HepG2 (cell line): ENCODE results near the gene BUB1. TPM values are rescaled to one million over a fixed set of nuclear protein-coding genes. Genes with fewer than 3 reads are reported as not detected.
"Not testable (repeated sequence)": the region's sequence is repeated elsewhere in the genome, so short reads cannot be mapped to it uniquely, and the experiment has no call there.

ENCODE experiments used
- ATAC-seq: fragments of 200-7000 bp; cut with Tn5 transposase; 3 replicates; pipeline ENCODE4 v1.9.1; 2020; ENCODE audit warnings: mild to moderate bottlenecking, moderate library complexity
- BruUV-seq: library from RNA; stranded (reverse); fragments of 400-500 nt; replicated peaks from 2 replicates; lab custom pipeline; 2021; lab: Mats Ljungman, UMichigan
- CTCF ChIA-PET: fragments of 300-600 bp; formaldehyde crosslinking; extraction: SDS; loops from one replicate; lab custom pipeline; 2021; ENCODE audit warnings: low total read pairs, inconsistent platforms, low intra/inter-chr PET ratio; lab: Yijun Ruan, JAX
- POLR2A ChIA-PET: fragments of 350-600 bp; sonication (Branson Sonifier 250); formaldehyde crosslinking; loops from one replicate; lab custom pipeline; 2020; ENCODE audit warnings: antibody characterized with exemption, inconsistent platforms; lab: Yijun Ruan, JAX
- DNase-seq: peaks from one replicate; pipeline ENCODE4 v3.0.0-alpha.2; 2015; ENCODE audit warnings: low spot score
- FAIRE-seq: peaks from 3 replicates; lab custom pipeline; 2011; peaks lifted over from hg19 to GRCh38; lab: Jason Lieb, UNC
- H2AFZ ChIP-seq: one replicate; pipeline ENCODE4 v1.6.1; 2011; ENCODE audit warnings: low read length, inconsistent platforms
- H3K27ac ChIP-seq: fragments of 300-600 bp; 3 replicates; pipeline ENCODE4 v1.8.0; 2011; ENCODE audit warnings: mixed run types, mild to moderate bottlenecking, mixed read lengths, low read length, inconsistent platforms; ENCODE audit not compliant: insufficient read depth; ENCODE audit errors: extremely low read length
- H3K27me3 ChIP-seq, 2 experiments: fragments of 200-600 bp in 1 of 2; 2 replicates in 1 of 2; 3 replicates in 1 of 2; pipeline versions ENCODE4 v1.6.0 to v1.8.0; 2011; ENCODE audit warnings: low read length in 2 of 2, mild to moderate bottlenecking in 2 of 2, moderate library complexity in 2 of 2, inconsistent platforms in 1 of 2; ENCODE audit not compliant: insufficient read depth in 2 of 2, control insufficient read depth in 1 of 2
- H3K36me3 ChIP-seq, 2 experiments: fragments of 200-600 bp in 1 of 2; replicated peaks in 1 of 2; 2 replicates in 1 of 2; 3 replicates in 1 of 2; pipeline versions ENCODE4 v1.5.1 to v1.8.0; 2011; ENCODE audit warnings: low read length in 2 of 2, inconsistent platforms in 1 of 2; ENCODE audit not compliant: insufficient read depth in 2 of 2, control insufficient read depth in 1 of 2
- H3K4me1 ChIP-seq: 2 replicates; pipeline ENCODE4 v1.5.1; 2012; ENCODE audit warnings: low read length, inconsistent platforms; ENCODE audit not compliant: insufficient read depth
- H3K4me2 ChIP-seq: 2 replicates; pipeline ENCODE4 v1.6.0; 2011; ENCODE audit warnings: low read depth, low read length, inconsistent platforms
- H3K4me3 ChIP-seq, 3 experiments: fragments of 200-600 bp in 1 of 3; sonication (generic), shearing (Covaris generic) in 1 of 3; replicated peaks in 1 of 3; 2 replicates each; pipeline ENCODE4 v1.5.1; 2011 to 2016; ENCODE audit warnings: low read length in 3 of 3, inconsistent platforms in 2 of 3, low read depth in 2 of 3, mild to moderate bottlenecking in 2 of 3, control low read depth in 1 of 3, mixed read lengths in 1 of 3; ENCODE audit not compliant: insufficient read depth in 1 of 3
- H3K79me2 ChIP-seq: one replicate; pipeline ENCODE4 v1.6.1; 2011; ENCODE audit warnings: low read length, inconsistent platforms; ENCODE audit not compliant: insufficient read depth
- H3K9ac ChIP-seq: 2 replicates; pipeline ENCODE4 v1.6.0; 2011; ENCODE audit warnings: mild to moderate bottlenecking, low read depth, low read length, inconsistent platforms; ENCODE audit not compliant: insufficient read depth
- H3K9me3 ChIP-seq: 2 replicates; pipeline ENCODE4 v1.5.1; 2012; ENCODE audit warnings: mild to moderate bottlenecking, low read length
- H4K20me1 ChIP-seq: 2 replicates; pipeline ENCODE4 v1.6.0; 2011; ENCODE audit warnings: inconsistent platforms, mild to moderate bottlenecking, low read length, moderate library complexity; ENCODE audit not compliant: insufficient read depth
- ATF7 ChIP-seq, 2 experiments: fragments of 450-650 bp in 1 of 2; sonication (generic) in 1 of 2; formaldehyde crosslinking in 1 of 2; IDR thresholded peaks; 2 replicates each; pipeline versions ENCODE4 v1.4.0 to v1.6.1; 2016 to 2020; ENCODE audit warnings: antibody characterized with exemption in 1 of 2, mild to moderate bottlenecking in 1 of 2, missing genetic modification reagents in 1 of 2
- TOE1 ChIP-seq: sonication (generic); formaldehyde crosslinking; IDR thresholded peaks from 2 replicates; pipeline ENCODE4 v1.4.0; 2020; ENCODE audit warnings: mild to moderate bottlenecking, missing genetic modification reagents
- WGBS: methylation state at CpG from one replicate; pipeline ENCODE4 v1.1.6; 2017; ENCODE audit warnings: low lambda C conversion rate; 5-methylcytosine and 5-hydroxymethylcytosine counted together
- in situ Hi-C: cut with HindIII; loops from 2 replicates; pipeline ENCODE4 v1.10.0; 2017; ENCODE audit warnings: low pct_unique_long_range_greater_than_20kb; ENCODE audit not compliant: extremely low pct_ligation_motif_present
- intact Hi-C: fragments of 100-400 bp; cut with micrococcal nuclease; formaldehyde crosslinking; loops from one replicate; pipeline ENCODE4 v1.10.0; 2022; ENCODE audit not compliant: unreplicated experiment
- polyA plus RNA-seq, 8 experiments: library from polyadenylated mRNA; depleted of rRNA in 3 of 8; stranded (reverse) in 7 of 8; unstranded in 1 of 8; fragments of >200 nt; fragmentation: Illumina TruSeq in 4 of 8; extraction: Trizol in 4 of 8; gene quantifications; 2 replicates each; pipeline versions ENCODE4 v1.2.1 to v1.2.3, GENCODE V29; 2011 to 2016; ENCODE audit warnings: low read depth in 4 of 8, missing spikeins in 1 of 8, mixed read lengths in 1 of 8; ENCODE audit not compliant: insufficient read depth in 1 of 8
- total RNA-seq, 5 experiments: library from RNA; depleted of rRNA; stranded (reverse); fragments of >200 nt; fragmentation: Illumina TruSeq; extraction: Trizol; gene quantifications; 2 replicates each; pipeline ENCODE4 v1.2.3, GENCODE V29; 2016; ENCODE audit warnings: low read depth in 1 of 5

BUB1 gene
- total and polyA plus RNA-seq, 2 of the 13 experiments (the other 11 are each of a cell fraction or from before 2014, with no cell fraction given) = 27.8 to 52.6 TPM

GRCh38 chr2:110702514-110703380 lies 24.9 kb upstream of the BUB1 start:
- CTCF ChIA-PET = no interaction called here
- intact Hi-C loops = no loop called here

GRCh38 chr2:110698253-110698652 lies 20.4 kb upstream of the BUB1 start:
- ATAC-seq = peak; percentile 50
- H3K36me3 ChIP-seq, H3K79me2 ChIP-seq, FAIRE-seq, H3K27ac ChIP-seq, H2AFZ ChIP-seq, H3K9me3 ChIP-seq, H3K9ac ChIP-seq, BruUV-seq, H3K4me1 ChIP-seq, intact Hi-C loops, H4K20me1 ChIP-seq, POLR2A ChIA-PET, in situ Hi-C loops, H3K4me2 ChIP-seq, H3K4me3 ChIP-seq, CTCF ChIA-PET, DNase-seq: not testable (repeated sequence)
- H3K27me3 ChIP-seq = peaks cover 2 to 23% of the 10 kb centered on the region in 2 experiments; a peak in 4 of 5 replicates
- WGBS = 40% methylated on average over 1 of the region's 6 CpGs

More at GRCh38 chr2:110702514-110703380, 24.9 kb upstream of the BUB1 start:
- Histone ChIP-seq H2AFZ (no peak overlapping the region), H3K27me3 (peaks cover 0 to 9% of the 10 kb centered on the region in 2 experiments; a peak in 2 of 5 replicates), H3K9me3 (no peaks in the 10 kb centered on the region), H3K79me2 (no peaks in the 10 kb centered on the region), H3K36me3 (no peaks in the 10 kb centered on the region), H3K27ac (no peak overlapping the region), H3K4me3 (no peak overlapping the region), H4K20me1 (no peaks in the 10 kb centered on the region), H3K4me1 (no peaks in the 10 kb centered on the region), H3K4me2 (no peak overlapping the region), H3K9ac (no peak overlapping the region)
- WGBS = 0% methylated on average over 2 of the region's 2 CpGs
- TF ChIP-seq TOE1 (CRISPR knock-in tag) (no peak), ATF7 (IDR thresholded peaks at IDR 0.05) (peak; percentile 67; the same call in 1 of the 2 replicates), ATF7 (CRISPR knock-in tag; IDR thresholded peaks at IDR 0.05) (no peak)
- no peak for DNase-seq
- POLR2A ChIA-PET = no interaction called here
- FAIRE-seq = no peak
- ATAC-seq = no peak
- in situ Hi-C loops = no loop called here
- BruUV-seq = no TSS peak

- H3K27ac ChIP-seq, H3K4me1 ChIP-seq, H4K20me1 ChIP-seq, H3K79me2 ChIP-seq, H2AFZ ChIP-seq, DNase-seq, BruUV-seq, H3K4me2 ChIP-seq, H3K36me3 ChIP-seq, H3K9ac ChIP-seq, POLR2A ChIA-PET, intact Hi-C loops, in situ Hi-C loops, CTCF ChIA-PET, ATAC-seq, H3K4me3 ChIP-seq, H3K9me3 ChIP-seq: not testable (repeated sequence)
- peak; percentile 32 for FAIRE-seq
- H3K27me3 ChIP-seq = peaks cover 2 to 27% of the 10 kb centered on the region in 2 experiments; a peak in 4 of 5 replicates
- 3% methylated on average over 5 of the region's 5 CpGs for WGBS
Observed at GRCh38 chr2:110695146-110695898, 17.5 kb upstream of the BUB1 start.
